Body of pancreas (tissue), 4 donors: Measurements from ENCODE around the gene RNF17.

Experiments
- POLR2A ChIP-seq, 3 donors: fragments of 450-650 bp; IDR thresholded peaks; one replicate each; pipeline ENCODE4 v1.6.1; 2016; ENCODE audit warnings: antibody characterized with exemption in 3 of 3, mild to moderate bottlenecking in 2 of 3
- TF ChIP-seq, protein P1 (sequence below), 7 experiments: fragments of 450-650 bp in 4 of 7; fragments of 200-600 bp in 3 of 7; sonication (generic) in 3 of 7; IDR thresholded peaks; one replicate each; pipeline ENCODE4 v1.5.1; 2016 to 2019; ENCODE audit warnings: antibody characterized with exemption in 7 of 7

DNA sequence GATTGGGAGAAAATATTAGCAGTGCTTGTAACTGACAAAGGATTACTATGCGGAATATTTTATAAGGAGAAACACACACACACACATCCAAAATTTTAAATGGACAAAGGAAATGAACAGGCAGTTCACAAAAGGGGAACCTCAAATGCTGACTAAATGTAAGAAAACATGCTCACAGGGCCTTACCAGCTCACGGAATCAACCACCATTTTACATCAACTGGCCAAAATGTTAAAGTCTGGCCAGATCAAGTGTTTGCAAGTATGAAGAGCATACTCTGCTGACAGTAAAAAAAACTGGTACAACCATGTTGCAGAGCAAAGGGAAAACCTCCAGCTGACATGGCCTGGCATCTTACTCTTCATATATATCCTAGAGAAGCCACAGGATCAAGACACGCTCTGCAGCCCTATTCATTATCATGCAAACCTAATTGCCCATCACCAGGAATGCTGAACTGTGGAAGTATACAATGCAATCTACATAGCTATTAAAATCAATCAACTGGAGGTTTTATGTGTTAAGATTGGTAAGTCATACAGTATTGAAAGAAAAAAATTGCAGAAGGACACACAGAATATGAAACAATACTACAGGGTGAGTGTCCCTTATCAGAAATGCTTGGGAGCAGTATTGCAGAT, 124.4 kb downstream of the RNF17 start:
- TF ChIP-seq, protein P1, sequence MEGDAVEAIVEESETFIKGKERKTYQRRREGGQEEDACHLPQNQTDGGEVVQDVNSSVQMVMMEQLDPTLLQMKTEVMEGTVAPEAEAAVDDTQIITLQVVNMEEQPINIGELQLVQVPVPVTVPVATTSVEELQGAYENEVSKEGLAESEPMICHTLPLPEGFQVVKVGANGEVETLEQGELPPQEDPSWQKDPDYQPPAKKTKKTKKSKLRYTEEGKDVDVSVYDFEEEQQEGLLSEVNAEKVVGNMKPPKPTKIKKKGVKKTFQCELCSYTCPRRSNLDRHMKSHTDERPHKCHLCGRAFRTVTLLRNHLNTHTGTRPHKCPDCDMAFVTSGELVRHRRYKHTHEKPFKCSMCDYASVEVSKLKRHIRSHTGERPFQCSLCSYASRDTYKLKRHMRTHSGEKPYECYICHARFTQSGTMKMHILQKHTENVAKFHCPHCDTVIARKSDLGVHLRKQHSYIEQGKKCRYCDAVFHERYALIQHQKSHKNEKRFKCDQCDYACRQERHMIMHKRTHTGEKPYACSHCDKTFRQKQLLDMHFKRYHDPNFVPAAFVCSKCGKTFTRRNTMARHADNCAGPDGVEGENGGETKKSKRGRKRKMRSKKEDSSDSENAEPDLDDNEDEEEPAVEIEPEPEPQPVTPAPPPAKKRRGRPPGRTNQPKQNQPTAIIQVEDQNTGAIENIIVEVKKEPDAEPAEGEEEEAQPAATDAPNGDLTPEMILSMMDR (IDR thresholded peaks at IDR 0.05): no peak
- TF ChIP-seq POLR2A (IDR thresholded peaks at IDR 0.05): no peak
